Ishikawa (cell line): ENCODE data around the gene TSPEAR.

Experiments
- CEBPB ChIP-seq: IDR thresholded peaks from 2 replicates; pipeline ENCODE4 v1.6.1; 2012
- CREB1 ChIP-seq: IDR thresholded peaks from 2 replicates; pipeline ENCODE4 v1.6.1; 2012; ENCODE audit warnings: low read depth
- EGR1 ChIP-seq: IDR thresholded peaks from 2 replicates; pipeline ENCODE4 v1.6.1; 2012
- EP300 ChIP-seq: IDR thresholded peaks from 2 replicates; pipeline ENCODE4 v1.6.1; 2012; ENCODE audit warnings: borderline replicate concordance
- FOXM1 ChIP-seq: IDR thresholded peaks from 2 replicates; pipeline ENCODE4 v1.6.1; 2012; ENCODE audit warnings: low read depth, borderline replicate concordance
- MAX ChIP-seq: IDR thresholded peaks from 2 replicates; pipeline ENCODE4 v1.6.1; 2012
- NFIC ChIP-seq: IDR thresholded peaks from 2 replicates; pipeline ENCODE4 v1.6.1; 2012
- RAD21 ChIP-seq: IDR thresholded peaks from 2 replicates; pipeline ENCODE4 v1.6.1; 2012; ENCODE audit warnings: low read depth
- REST ChIP-seq: IDR thresholded peaks from 2 replicates; pipeline ENCODE4 v1.6.1; 2012; ENCODE audit warnings: low read depth, mild to moderate bottlenecking
- TAF1 ChIP-seq: IDR thresholded peaks from 2 replicates; pipeline ENCODE4 v1.6.1; 2012; ENCODE audit warnings: low read depth, mild to moderate bottlenecking
- TCF12 ChIP-seq: IDR thresholded peaks from 2 replicates; pipeline ENCODE4 v1.6.1; 2012; ENCODE audit warnings: low read depth
- TEAD4 ChIP-seq: IDR thresholded peaks from 2 replicates; pipeline ENCODE4 v1.6.1; 2012
- USF1 ChIP-seq: IDR thresholded peaks from 2 replicates; pipeline ENCODE4 v1.6.1; 2012
- YY1 ChIP-seq: IDR thresholded peaks from 2 replicates; pipeline ENCODE4 v1.6.1; 2012; ENCODE audit warnings: low read depth
- ZBTB7A ChIP-seq: IDR thresholded peaks from 2 replicates; pipeline ENCODE4 v1.6.1; 2012; ENCODE audit warnings: low read depth

Gene TSPEAR

GRCh38 chr21:44484498-44485253, 226.7 kb downstream of the TSPEAR start:
- TF ChIP-seq MAX (no peak), TEAD4 (no peak), ZBTB7A (no peak), USF1 (no peak), REST (no peak)

DNA sequence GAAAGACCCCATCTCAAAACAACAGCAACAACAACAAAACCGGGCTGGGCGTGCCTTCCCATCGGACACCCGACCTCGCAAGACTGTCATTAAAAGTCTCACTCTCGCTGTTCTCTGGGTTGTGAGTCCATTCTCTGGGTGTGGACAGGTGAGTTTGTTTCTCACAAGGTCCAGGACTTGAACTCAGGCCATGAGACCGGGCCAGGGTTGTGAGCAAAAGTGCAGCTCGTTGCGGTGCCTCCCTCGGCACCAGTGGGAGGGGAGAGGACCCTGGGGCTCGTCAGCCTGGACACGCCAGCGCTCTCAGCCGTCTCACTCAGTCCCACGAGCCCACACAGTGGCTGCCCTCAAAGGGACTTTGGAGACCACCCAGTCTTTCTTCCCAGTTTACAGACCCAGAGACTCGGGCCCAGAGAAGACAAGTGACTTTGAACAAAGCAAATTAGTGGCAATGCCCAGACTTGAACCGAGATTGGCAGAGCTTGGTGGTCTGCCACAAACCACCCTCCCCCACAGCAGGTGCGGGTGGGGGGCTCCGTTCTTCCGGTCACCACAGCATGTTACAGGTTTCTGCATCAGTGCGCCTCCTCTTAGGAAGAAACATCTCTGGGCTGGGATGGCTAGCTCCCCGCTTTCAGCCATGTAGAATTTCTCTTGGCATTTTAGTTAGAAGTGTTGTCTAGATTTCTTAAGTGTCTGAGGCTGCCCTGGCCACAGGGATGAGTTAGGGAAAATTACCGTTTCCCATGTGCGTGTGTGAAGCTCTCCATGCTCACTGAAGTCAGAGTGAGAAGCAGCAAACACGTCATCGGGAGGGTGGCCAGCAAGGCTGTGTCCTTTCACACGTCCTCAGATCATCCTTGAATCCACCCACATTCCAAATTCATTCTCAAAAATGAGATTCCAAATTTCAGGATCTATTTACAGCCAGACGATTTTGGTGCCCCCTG, 227.8 kb downstream of the TSPEAR start:
- TF ChIP-seq TAF1, result no peak
- TF ChIP-seq TEAD4, result no peak
- no peak for TF ChIP-seq TCF12
- no peak for TF ChIP-seq USF1
- TF ChIP-seq RAD21, result no peak
- TF ChIP-seq YY1, result no peak
- no peak for TF ChIP-seq EP300
- no peak for TF ChIP-seq EGR1
- TF ChIP-seq MAX, result no peak
- TF ChIP-seq NFIC, result no peak
- TF ChIP-seq FOXM1, result no peak
- TF ChIP-seq CREB1, result no peak
- no peak for TF ChIP-seq ZBTB7A
- no peak for TF ChIP-seq CEBPB
- no peak for TF ChIP-seq REST

GRCh38 chr21:44482581-44483287, 228.6 kb downstream of the TSPEAR start:
- TF ChIP-seq MAX (no peak), REST (no peak), TEAD4 (no peak), TCF12 (no peak), EGR1 (no peak), CREB1 (no peak), ZBTB7A (no peak)
